WTC11 (cell line): Measurements from ENCODE around the gene PNPO. TPM values are rescaled to one million over a fixed set of nuclear protein-coding genes. Genes with fewer than 3 reads are reported as not detected.

Source experiments
- ATAC-seq: fragments of 200-7000 bp; cut with Tn5 transposase; 2 replicates; pipeline ENCODE4 v1.10.0; 2021; ENCODE audit warnings: mild to moderate bottlenecking, moderate library complexity
- CTCF ChIA-PET: fragments of 300-600 bp; sonication (Branson Sonifier 250); formaldehyde crosslinking; loops from one replicate; lab custom pipeline; 2021; ENCODE audit warnings: antibody characterized with exemption; lab: Charles Lee
- POLR2A ChIA-PET: fragments of 350-600 bp; sonication (Branson Sonifier 250); formaldehyde crosslinking; loops from one replicate; lab custom pipeline; 2021; ENCODE audit warnings: antibody characterized with exemption; lab: Charles Lee
- DNase-seq: peaks from one replicate; pipeline ENCODE4 v3.0.0; 2021; ENCODE audit warnings: low spot score
- H3K27ac Mint-ChIP-seq: 2 replicates; pipeline ENCODE4 v1.8.0; 2021; ENCODE audit warnings: mixed read lengths
- H3K27me3 Mint-ChIP-seq: 2 replicates; pipeline ENCODE4 v1.8.0; 2021; ENCODE audit warnings: low read depth, mild to moderate bottlenecking, moderate library complexity, mixed read lengths
- H3K36me3 Mint-ChIP-seq: 2 replicates; pipeline ENCODE4 v1.8.0; 2021; ENCODE audit warnings: mixed read lengths
- H3K4me1 Mint-ChIP-seq: 2 replicates; pipeline ENCODE4 v1.8.0; 2022; ENCODE audit warnings: mixed read lengths
- H3K4me3 Mint-ChIP-seq: 2 replicates; pipeline ENCODE4 v1.8.0; 2021; ENCODE audit warnings: mild to moderate bottlenecking, moderate library complexity, mixed read lengths
- H3K9me3 Mint-ChIP-seq: 2 replicates; pipeline ENCODE4 v1.8.0; 2021; ENCODE audit warnings: mixed read lengths
- ARID4B ChIP-seq: sonication (generic); formaldehyde crosslinking; IDR thresholded peaks from 2 replicates; pipeline ENCODE4 v1.8.0; 2023; ENCODE audit warnings: missing genetic modification reagents, mild to moderate bottlenecking, borderline replicate concordance
- CTCF ChIP-seq: fragments of 200-600 bp; IDR thresholded peaks from 2 replicates; pipeline ENCODE4 v1.8.0; 2022; ENCODE audit warnings: antibody characterized with exemption
- EMX1 ChIP-seq: fragments of 250-450 bp; sonication (Bioruptor Pico); IDR thresholded peaks from 2 replicates; pipeline ENCODE4 v1.8.0; 2021; ENCODE audit warnings: mild to moderate bottlenecking
- ESRRA ChIP-seq: sonication (generic); formaldehyde crosslinking; IDR thresholded peaks from 2 replicates; pipeline ENCODE4 v1.8.1; 2022; ENCODE audit warnings: mild to moderate bottlenecking, missing genetic modification reagents, borderline replicate concordance
- FOXJ3 ChIP-seq: sonication (generic); formaldehyde crosslinking; IDR thresholded peaks from 2 replicates; pipeline ENCODE4 v1.9.0; 2021; ENCODE audit warnings: missing genetic modification reagents, mild to moderate bottlenecking, borderline replicate concordance
- IRF1 ChIP-seq: sonication (generic); formaldehyde crosslinking; IDR thresholded peaks from 2 replicates; pipeline ENCODE4 v1.8.0; 2023; ENCODE audit warnings: missing genetic modification reagents
- IRF2 ChIP-seq: sonication (generic); formaldehyde crosslinking; IDR thresholded peaks from 2 replicates; pipeline ENCODE4 v1.8.0; 2022; ENCODE audit warnings: low read depth, missing genetic modification reagents, borderline replicate concordance
- JUN ChIP-seq: sonication (generic); formaldehyde crosslinking; IDR thresholded peaks from 2 replicates; pipeline ENCODE4 v1.8.0; 2023; ENCODE audit warnings: mild to moderate bottlenecking, missing genetic modification reagents
- NR3C1 ChIP-seq: sonication (generic); formaldehyde crosslinking; conservative IDR thresholded peaks from 2 replicates; pipeline ENCODE4 v1.8.1; 2023; ENCODE audit warnings: low read depth, mild to moderate bottlenecking, missing genetic modification reagents
- PRDM15 ChIP-seq: sonication (generic); formaldehyde crosslinking; IDR thresholded peaks from 2 replicates; pipeline ENCODE4 v1.8.0; 2022; ENCODE audit warnings: missing genetic modification reagents
- PREB ChIP-seq: sonication (generic); formaldehyde crosslinking; IDR thresholded peaks from 2 replicates; pipeline ENCODE4 v1.8.1; 2022; ENCODE audit warnings: mild to moderate bottlenecking, missing genetic modification reagents, moderate library complexity, borderline replicate concordance
- SMAD3 ChIP-seq: sonication (generic); formaldehyde crosslinking; IDR thresholded peaks from 2 replicates; pipeline ENCODE4 v1.8.0; 2022; ENCODE audit warnings: missing genetic modification reagents, mild to moderate bottlenecking, borderline replicate concordance
- TEAD4 ChIP-seq: sonication (generic); formaldehyde crosslinking; IDR thresholded peaks from 2 replicates; pipeline ENCODE4 v1.8.0; 2022; ENCODE audit warnings: mild to moderate bottlenecking, missing genetic modification reagents
- USF1 ChIP-seq: sonication (generic); formaldehyde crosslinking; IDR thresholded peaks from 2 replicates; pipeline ENCODE4 v1.8.0; 2022; ENCODE audit warnings: mild to moderate bottlenecking, missing genetic modification reagents
- ZNF281 ChIP-seq: sonication (generic); formaldehyde crosslinking; IDR thresholded peaks from 2 replicates; pipeline ENCODE4 v1.8.0; 2023; ENCODE audit warnings: mild to moderate bottlenecking, missing genetic modification reagents
- ZNF512 ChIP-seq: sonication (generic); formaldehyde crosslinking; IDR thresholded peaks from 2 replicates; pipeline ENCODE4 v1.8.1; 2022; ENCODE audit warnings: missing genetic modification reagents, borderline replicate concordance
- total RNA-seq: library from RNA; stranded (reverse); gene quantifications from 3 replicates; pipeline ENCODE4 v1.2.3, GENCODE V29; 2021

PNPO gene
- total RNA-seq, 1 experiment from 2014 or later, result 12.2 TPM

- DNase-seq, result no peak
- Mint-ChIP-seq H3K36me3 (no peaks in the 10 kb centered on the region), H3K27ac (no peak overlapping the region; the same call in 1 of the 2 replicates), H3K4me3 (peak overlapping the region; percentile 48), H3K9me3 (no peaks in the 10 kb centered on the region), H3K27me3 (no peaks in the 10 kb centered on the region), H3K4me1 (peaks cover 64% of the 10 kb centered on the region)
- peak; percentile 48 for ATAC-seq
- ChIA-PET CTCF (interaction anchor here (0.6 to 2.0 kb wide), 11 partner anchors 11 to 148 kb away, joined by 3 to 13 read pairs (median 5); partner anchors contain the start of genes CDK5RAP3 and PRR15L), POLR2A (no interaction called here)
- TF ChIP-seq EMX1 (CRISPR knock-in tag) (no peak), ESRRA (no peak), USF1 (CRISPR knock-in tag) (no peak), TEAD4 (CRISPR knock-in tag) (no peak), NR3C1 (CRISPR knock-in tag) (no peak), CTCF (no peak), PREB (no peak), PRDM15 (CRISPR knock-in tag) (no peak), ZNF281 (CRISPR knock-in tag) (0 out of 2 replicates have a peak, but pooled peaks have one; percentile 18), ZNF512 (CRISPR knock-in tag) (no peak), IRF1 (no peak), SMAD3 (no peak), JUN (CRISPR knock-in tag) (no peak), ARID4B (CRISPR knock-in tag) (no peak), FOXJ3 (CRISPR knock-in tag) (no peak), IRF2 (no peak)
Measured at GRCh38 chr17:47990962-47991731, 49.8 kb downstream of the PNPO start.
